Measurements from ENCODE around the gene DAB2IP. TPM values are rescaled to one million over a fixed set of nuclear protein-coding genes. Genes with fewer than 3 reads are reported as not detected.

DAB2IP gene
- total and polyA plus RNA-seq, 4 donors: 2.3 to 13.1 (median 5.4) TPM

GRCh38 chr9:121822093-121823085 is 171.0 kb downstream of the DAB2IP start:
- no peaks in the 10 kb centered on the region for H3K9me3 ChIP-seq (ENCODE audit: control insufficient read depth in 4 of 4, low read length in 3 of 4)
- H3K27me3 ChIP-seq (ENCODE audit: control insufficient read depth in 4 of 4, insufficient read depth in 4 of 4, low read length in 3 of 4): no peaks in the 10 kb centered on the region
- no peaks in the 10 kb centered on the region for H3K36me3 ChIP-seq (ENCODE audit: control insufficient read depth in 4 of 4, insufficient read depth in 3 of 4, low read depth in 1 of 4, low read length in 3 of 4)
- 87% methylated on average over 34 of the region's 34 CpGs for WGBS
- no peak overlapping the region for H3K4me3 ChIP-seq (ENCODE audit: low read depth in 1 of 3, low read length in 3 of 3)
- H3K4me1 ChIP-seq (ENCODE audit: control insufficient read depth in 4 of 4, insufficient read depth in 4 of 4, low read length in 3 of 4): no peaks in the 10 kb centered on the region
- no peak overlapping the region for H3K9ac ChIP-seq (ENCODE audit: low read depth in 1 of 2, low read length in 2 of 2)
- no peak overlapping the region for H3K27ac ChIP-seq (ENCODE audit: low read depth in 1 of 2, low read length in 2 of 2)
- DNase-seq (ENCODE audit: low spot score): peak; percentile 33
- no peak for TF ChIP-seq FOXA1 (IDR thresholded peaks at IDR 0.05)
- no peak for TF ChIP-seq NR2F2 (IDR thresholded peaks at IDR 0.05)
- TF ChIP-seq RAD21 (IDR thresholded peaks at IDR 0.05): no peak
- TF ChIP-seq FOXA2 (IDR thresholded peaks at IDR 0.05): no peak
- TF ChIP-seq ATF3 (IDR thresholded peaks at IDR 0.05): no peak
- TF ChIP-seq YY1 (IDR thresholded peaks at IDR 0.05): no peak
- TF ChIP-seq JUND (IDR thresholded peaks at IDR 0.05): no peak
- no peak for TF ChIP-seq CTCF (IDR thresholded peaks at IDR 0.05; ENCODE audit: low read depth, low read length, missing input control)

GRCh38 chr9:121823451-121824169 is 172.2 kb downstream of the DAB2IP start:
- 95% methylated on average over 13 of the region's 13 CpGs for WGBS

GRCh38 chr9:121824651-121825030 is 173.2 kb downstream of the DAB2IP start:
- Histone ChIP-seq H3K27ac (ENCODE audit: low read depth in 1 of 2, low read length in 2 of 2) (no peak overlapping the region), H3K9me3 (ENCODE audit: control insufficient read depth in 4 of 4, low read length in 3 of 4) (no peaks in the 10 kb centered on the region), H3K9ac (ENCODE audit: low read depth in 1 of 2, low read length in 2 of 2) (no peak overlapping the region), H3K36me3 (ENCODE audit: control insufficient read depth in 4 of 4, insufficient read depth in 3 of 4, low read depth in 1 of 4, low read length in 3 of 4) (no peaks in the 10 kb centered on the region), H3K4me1 (ENCODE audit: control insufficient read depth in 4 of 4, insufficient read depth in 4 of 4, low read length in 3 of 4) (no peaks in the 10 kb centered on the region), H3K4me3 (ENCODE audit: low read depth in 1 of 3, low read length in 3 of 3) (no peak overlapping the region), H3K27me3 (ENCODE audit: control insufficient read depth in 4 of 4, insufficient read depth in 4 of 4, low read length in 3 of 4) (no peaks in the 10 kb centered on the region)
- peak; percentile 43 for DNase-seq (ENCODE audit: low spot score)
- TF ChIP-seq ATF3 (IDR thresholded peaks at IDR 0.05) (no peak), JUND (IDR thresholded peaks at IDR 0.05) (no peak), MAX (IDR thresholded peaks at IDR 0.05) (no peak)
- 84% methylated on average over 4 of the region's 4 CpGs for WGBS

More at GRCh38 chr9:121823451-121824169, 172.2 kb downstream of the DAB2IP start:
- Histone ChIP-seq H3K36me3 (ENCODE audit: control insufficient read depth in 4 of 4, insufficient read depth in 3 of 4, low read depth in 1 of 4, low read length in 3 of 4) (no peaks in the 10 kb centered on the region), H3K27ac (ENCODE audit: low read depth in 1 of 2, low read length in 2 of 2) (no peak overlapping the region), H3K9me3 (ENCODE audit: control insufficient read depth in 4 of 4, low read length in 3 of 4) (no peaks in the 10 kb centered on the region), H3K9ac (ENCODE audit: low read depth in 1 of 2, low read length in 2 of 2) (no peak overlapping the region), H3K27me3 (ENCODE audit: control insufficient read depth in 4 of 4, insufficient read depth in 4 of 4, low read length in 3 of 4) (no peaks in the 10 kb centered on the region), H3K4me1 (ENCODE audit: control insufficient read depth in 4 of 4, insufficient read depth in 4 of 4, low read length in 3 of 4) (no peaks in the 10 kb centered on the region), H3K4me3 (ENCODE audit: low read depth in 1 of 3, low read length in 3 of 3) (no peak overlapping the region)
- TF ChIP-seq ATF3 (IDR thresholded peaks at IDR 0.05): no peak
- TF ChIP-seq JUND (IDR thresholded peaks at IDR 0.05): no peak
- TF ChIP-seq HNF4A (conservative IDR thresholded peaks at IDR 0.05): no peak
- no peak for DNase-seq (ENCODE audit: low spot score)

Measured in liver (tissue), 9 donors.